ENCODE data around the gene DDX42. TPM values are rescaled to one million over a fixed set of nuclear protein-coding genes. Genes with fewer than 3 reads are reported as not detected.
"Not testable (repeated sequence)": the region's sequence is repeated elsewhere in the genome, so short reads cannot be mapped to it uniquely, and the experiment has no call there.

The DDX42 gene
- total and polyA plus RNA-seq, 12 donors = 27.7 to 69.9 (median 61.8) TPM

- ATAC-seq (no peak), DNase-seq (peak; percentile 43 to 51)
- intact Hi-C loops (cut with DNase I) = loop anchor here in 4 of 10 donors (1.0 to 5.0 kb wide), 2 partner anchors 15 to 70 kb away; partner anchors contain the start of genes FTSJ3 (in 3 of the 4), PSMC5 (in 3 of the 4), CCDC47 (in 1 of the 4) and DDX42 (in 1 of the 4)
- Histone ChIP-seq H3K9me3 (no peaks in the 10 kb centered on the region), H3K36me3 (peaks cover 0 to 7% (median 0%) of the 10 kb centered on the region in 9 donors), H3K4me3 (peak overlapping the region; percentile 73 to 95 (median 90)), H3K27me3 (no peaks in the 10 kb centered on the region), H3K27ac (peak overlapping the region; percentile 87 to 98 (median 94)), H3K4me1 (peaks cover 33 to 59% (median 52%) of the 10 kb centered on the region in 9 donors)
- TF ChIP-seq, protein P1, sequence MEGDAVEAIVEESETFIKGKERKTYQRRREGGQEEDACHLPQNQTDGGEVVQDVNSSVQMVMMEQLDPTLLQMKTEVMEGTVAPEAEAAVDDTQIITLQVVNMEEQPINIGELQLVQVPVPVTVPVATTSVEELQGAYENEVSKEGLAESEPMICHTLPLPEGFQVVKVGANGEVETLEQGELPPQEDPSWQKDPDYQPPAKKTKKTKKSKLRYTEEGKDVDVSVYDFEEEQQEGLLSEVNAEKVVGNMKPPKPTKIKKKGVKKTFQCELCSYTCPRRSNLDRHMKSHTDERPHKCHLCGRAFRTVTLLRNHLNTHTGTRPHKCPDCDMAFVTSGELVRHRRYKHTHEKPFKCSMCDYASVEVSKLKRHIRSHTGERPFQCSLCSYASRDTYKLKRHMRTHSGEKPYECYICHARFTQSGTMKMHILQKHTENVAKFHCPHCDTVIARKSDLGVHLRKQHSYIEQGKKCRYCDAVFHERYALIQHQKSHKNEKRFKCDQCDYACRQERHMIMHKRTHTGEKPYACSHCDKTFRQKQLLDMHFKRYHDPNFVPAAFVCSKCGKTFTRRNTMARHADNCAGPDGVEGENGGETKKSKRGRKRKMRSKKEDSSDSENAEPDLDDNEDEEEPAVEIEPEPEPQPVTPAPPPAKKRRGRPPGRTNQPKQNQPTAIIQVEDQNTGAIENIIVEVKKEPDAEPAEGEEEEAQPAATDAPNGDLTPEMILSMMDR (IDR thresholded peaks at IDR 0.05) = no peak
- WGBS, 2 donors = 0% methylated on average over 36 of the region's 36 CpGs
Measured at GRCh38 chr17:63842173-63842539, 68.2 kb downstream of the DDX42 start.

- intact Hi-C loops (cut with DNase I) = loop anchor here in 4 of 10 donors (1.0 to 5.0 kb wide), 2 partner anchors 15 to 70 kb away; partner anchors contain the start of genes FTSJ3 (in 3 of the 4), PSMC5 (in 3 of the 4), CCDC47 (in 1 of the 4) and DDX42 (in 1 of the 4)
- Histone ChIP-seq H3K27ac (peak within 1 kb of the TSS; percentile 87 to 98 (median 94)), H3K27me3 (no peaks in the 10 kb centered on the region), H3K4me1 (peaks cover 30 to 53% (median 47%) of the 10 kb centered on the region in 9 donors), H3K9me3 (no peaks in the 10 kb centered on the region), H3K36me3 (peaks cover 0 to under 1% (median 0%) of the 10 kb centered on the region in 9 donors), H3K4me3 (peak within 1 kb of the TSS; percentile 73 to 95 (median 90))
- DNase-seq (peak; percentile 98 to 99), ATAC-seq (peak; percentile 88 to 94 (median 90))
- 0% methylated on average over 92 of the region's 92 CpGs for WGBS, 2 donors
- TF ChIP-seq, protein P1 (IDR thresholded peaks at IDR 0.05) = peak in 2 of 9 donors; percentile 6
Measured at GRCh38 chr17:63842540-63843386, 68.8 kb downstream of the DDX42 start, which contains the start of gene SMARCD2. Gene SMARCD2, minus strand, starts transcription at chr17:63842685. Its CDS starts 11 bp downstream, at chr17:63842674.

DNA sequence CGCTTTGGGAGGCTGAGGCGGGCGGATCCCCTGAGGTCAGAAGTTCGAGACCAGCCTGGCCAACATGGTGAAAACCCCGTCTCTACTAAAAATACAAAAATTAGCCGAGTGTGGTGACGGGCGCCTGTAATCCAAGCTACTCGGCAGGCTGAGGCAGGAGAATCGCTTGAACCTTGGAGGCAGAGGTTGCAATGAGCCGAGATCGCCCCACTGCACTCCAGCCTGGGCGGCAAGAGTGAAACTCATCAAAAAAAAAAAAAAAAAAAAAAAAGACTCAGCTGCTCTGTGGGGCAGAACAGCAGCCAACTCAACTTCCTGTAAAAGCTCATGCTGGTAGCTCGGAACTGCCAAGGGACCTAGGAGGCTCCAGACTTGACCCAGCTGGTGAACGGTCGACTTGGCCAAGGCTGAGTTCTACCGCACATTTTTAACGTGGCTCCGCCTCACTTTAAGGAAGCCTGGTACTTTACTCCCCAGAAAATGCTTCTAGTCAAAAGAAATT, 69.5 kb downstream of the DDX42 start:
- not testable (repeated sequence) for H3K36me3 ChIP-seq, H3K27me3 ChIP-seq, H3K9me3 ChIP-seq
- H3K4me3 ChIP-seq = peak overlapping the region in 9 of 10 donors; percentile 50 to 95 (median 89)
- DNase-seq (peak; percentile 45 to 55), ATAC-seq (peak in 6 of 8 donors; percentile 3 to 25 (median 5))
- H3K4me1 ChIP-seq = peaks cover 23 to 49% (median 40%) of the 10 kb centered on the region in 9 donors
- intact Hi-C loops (cut with DNase I) = loop anchor here in 1 of 10 donors (5.0 kb wide), 1 partner anchor 71 kb away; the partner anchor contains the start of genes CCDC47 and DDX42
- peak overlapping the region in 9 of 10 donors; percentile 90 to 98 (median 94) for H3K27ac ChIP-seq
- 7 to 13% methylated on average over 19 of the region's 19 CpGs for WGBS, 2 donors

GRCh38 chr17:63843910-63844677, 70.1 kb downstream of the DDX42 start:
- peaks cover 18 to 49% (median 34%) of the 10 kb centered on the region in 9 donors for H3K4me1 ChIP-seq
- peak overlapping the region in 8 of 10 donors; percentile 50 to 95 (median 90) for H3K4me3 ChIP-seq

More at GRCh38 chr17:63843910-63844677, 70.1 kb downstream of the DDX42 start:
- TF ChIP-seq, protein P1 (IDR thresholded peaks at IDR 0.05) = no peak
- H3K9me3 ChIP-seq = peaks cover 0 to 5% (median 0%) of the 10 kb centered on the region in 11 donors
- H3K27me3 ChIP-seq = no peaks in the 10 kb centered on the region
- H3K36me3 ChIP-seq = no peaks in the 10 kb centered on the region
- 66 to 68% methylated on average over 9 of the region's 9 CpGs for WGBS, 2 donors
- ATAC-seq (no peak), DNase-seq (no peak)
- H3K27ac ChIP-seq = peak overlapping the region in 9 of 10 donors; percentile 90 to 98 (median 94)
- intact Hi-C loops (cut with DNase I) = loop anchor here in 1 of 10 donors (5.0 kb wide), 1 partner anchor 72 kb away; the partner anchor contains the start of genes CCDC47 and DDX42

Data from heart right ventricle (tissue), 16 donors.